Urinary bladder (tissue), 4 donors: Measurements from ENCODE around the gene PKD1L1. TPM values are rescaled to one million over a fixed set of nuclear protein-coding genes. Genes with fewer than 3 reads are reported as not detected.
"Not testable (repeated sequence)": the region's sequence is repeated elsewhere in the genome, so short reads cannot be mapped to it uniquely, and the experiment has no call there.

Experiments
- DNase-seq: peaks from one replicate; pipeline ENCODE4 v3.0.0-alpha.2; 2015; ENCODE audit errors: extremely low spot score
- H3K27ac ChIP-seq: one replicate; pipeline ENCODE4 v1.5.1; 2013; ENCODE audit warnings: low read depth, mild to moderate bottlenecking, moderate library complexity
- H3K36me3 ChIP-seq: one replicate; pipeline ENCODE4 v1.6.1; 2013; ENCODE audit warnings: mild to moderate bottlenecking, moderate library complexity; ENCODE audit not compliant: insufficient read depth
- H3K4me1 ChIP-seq: one replicate; pipeline ENCODE4 v1.6.1; 2013; ENCODE audit warnings: mild to moderate bottlenecking, moderate library complexity; ENCODE audit not compliant: insufficient read depth
- H3K4me3 ChIP-seq: one replicate; pipeline ENCODE4 v1.5.1; 2013; ENCODE audit warnings: low read depth, low read length
- WGBS: extraction: QIAGEN DNeasy Blood & Tissue Kit; methylation state at CpG from one replicate; pipeline ENCODE4 v1.1.7; 2013; 5-methylcytosine and 5-hydroxymethylcytosine counted together
- polyA plus RNA-seq: library from polyadenylated mRNA; stranded (reverse); fragments of 200-250 nt; gene quantifications from one replicate; pipeline ENCODE4 v1.2.3, GENCODE V29; 2013
- total RNA-seq: library from RNA; depleted of rRNA; stranded (reverse); fragments of >200 nt; gene quantifications from one replicate; pipeline ENCODE4 v1.2.3, GENCODE V29; 2014
- donor health status: healthy with polysubstance abuse.
- donor health status: healthy.

The PKD1L1 gene
- total RNA-seq (1.3 TPM), polyA plus RNA-seq (0.19 TPM)

- 76% methylated on average over 7 of the region's 7 CpGs for WGBS
- H3K27ac ChIP-seq, result no peak within 1 kb of the TSS
- H3K4me1 ChIP-seq, result no peaks in the 10 kb centered on the region
- no peaks in the 10 kb centered on the region for H3K36me3 ChIP-seq
- no peak for DNase-seq
- no peak within 1 kb of the TSS for H3K4me3 ChIP-seq
Measured at GRCh38 chr7:47948141-47948790, at the start of gene PKD1L1. Gene PKD1L1 (minus strand): TSS chr7:47948466. CDS start chr7:47948440, 26 bp downstream.

- H3K4me3 ChIP-seq, result no peak overlapping the region
- DNase-seq, result no peak
- WGBS, result 75% methylated on average over 3 of the region's 3 CpGs
- H3K4me1 ChIP-seq, result no peaks in the 10 kb centered on the region
- no peak overlapping the region for H3K27ac ChIP-seq
- H3K36me3 ChIP-seq, result no peaks in the 10 kb centered on the region
Measured at GRCh38 chr7:47992446-47992845, 44.2 kb upstream of the PKD1L1 start.

- Histone ChIP-seq H3K4me1 (no peaks in the 10 kb centered on the region), H3K4me3 (peak overlapping the region; percentile 34), H3K27ac (no peak overlapping the region), H3K36me3 (no peaks in the 10 kb centered on the region)
- DNase-seq, result no peak
- 3% methylated on average over 26 of the region's 26 CpGs for WGBS
Measured at GRCh38 chr7:47991741-47992311, 43.6 kb upstream of the PKD1L1 start.

GRCh38 chr7:47991270-47991669, 43.0 kb upstream of the PKD1L1 start:
- Histone ChIP-seq H3K36me3 (no peaks in the 10 kb centered on the region), H3K27ac (no peak overlapping the region), H3K4me3 (no peak overlapping the region), H3K4me1 (no peaks in the 10 kb centered on the region)
- no peak for DNase-seq
- WGBS, result 81% methylated on average over 1 of the region's 1 CpG

- no peak overlapping the region for H3K27ac ChIP-seq
- 95% methylated on average over 5 of the region's 5 CpGs for WGBS
- H3K4me1 ChIP-seq, result no peaks in the 10 kb centered on the region
- H3K36me3 ChIP-seq, result no peaks in the 10 kb centered on the region
- no peak for DNase-seq
- no peak overlapping the region for H3K4me3 ChIP-seq
Measured at GRCh38 chr7:47990592-47990991, 42.3 kb upstream of the PKD1L1 start.

GRCh38 chr7:47989607-47990400, 41.5 kb upstream of the PKD1L1 start:
- not testable (repeated sequence) for H3K27ac ChIP-seq, H3K4me3 ChIP-seq, DNase-seq, H3K36me3 ChIP-seq, H3K4me1 ChIP-seq
- 58% methylated on average over 10 of the region's 10 CpGs for WGBS

- H3K36me3 ChIP-seq, result no peaks in the 10 kb centered on the region
Measured at GRCh38 chr7:47988496-47989386, 40.5 kb upstream of the PKD1L1 start.

GRCh38 chr7:47982610-47983009, 34.3 kb upstream of the PKD1L1 start:
- DNase-seq, result no peak
- Histone ChIP-seq H3K4me3 (no peak overlapping the region), H3K27ac (no peak overlapping the region), H3K4me1 (no peaks in the 10 kb centered on the region), H3K36me3 (peaks cover 3% of the 10 kb centered on the region)
- 26% methylated on average over 2 of the region's 2 CpGs for WGBS

More at GRCh38 chr7:47988496-47989386, 40.5 kb upstream of the PKD1L1 start:
- Histone ChIP-seq H3K27ac (no peak overlapping the region), H3K4me3 (no peak overlapping the region), H3K4me1 (no peaks in the 10 kb centered on the region)
- no peak for DNase-seq
- WGBS, result 67% methylated on average over 8 of the region's 8 CpGs

GRCh38 chr7:47980648-47981047, 32.4 kb upstream of the PKD1L1 start:
- WGBS, result 98% methylated on average over 4 of the region's 5 CpGs

GRCh38 chr7:47979832-47980181, 31.5 kb upstream of the PKD1L1 start:
- Histone ChIP-seq H3K36me3 (peaks cover 3% of the 10 kb centered on the region), H3K27ac (peak overlapping the region; percentile 16), H3K4me3 (peak overlapping the region; percentile 73), H3K4me1 (no peaks in the 10 kb centered on the region)
- DNase-seq, result no peak
- WGBS, result 23% methylated on average over 7 of the region's 7 CpGs

More at GRCh38 chr7:47980648-47981047, 32.4 kb upstream of the PKD1L1 start:
- H3K4me3 ChIP-seq, H3K4me1 ChIP-seq, DNase-seq, H3K27ac ChIP-seq, H3K36me3 ChIP-seq: not testable (repeated sequence)

GRCh38 chr7:47979145-47979831, 31.0 kb upstream of the PKD1L1 start, which contains the start of gene HUS1:
Gene HUS1 (minus strand): TSS chr7:47979615. CDS start chr7:47979519, 96 bp downstream.
- H3K4me3 ChIP-seq, result peak within 1 kb of the TSS; percentile 73
- H3K4me1 ChIP-seq, result no peaks in the 10 kb centered on the region
- peak; percentile 54 for DNase-seq
- WGBS, result 1% methylated on average over 62 of the region's 62 CpGs
- H3K36me3 ChIP-seq, result peaks cover 3% of the 10 kb centered on the region
- H3K27ac ChIP-seq, result peak within 1 kb of the TSS; percentile 93

- Histone ChIP-seq H3K27ac (peak overlapping the region; percentile 93), H3K36me3 (peaks cover 3% of the 10 kb centered on the region), H3K4me1 (no peaks in the 10 kb centered on the region), H3K4me3 (peak overlapping the region; percentile 73)
- 5% methylated on average over 4 of the region's 4 CpGs for WGBS
- DNase-seq, result no peak
Measured at GRCh38 chr7:47978790-47979144, 30.5 kb upstream of the PKD1L1 start.

- Histone ChIP-seq H3K36me3 (peaks cover 7% of the 10 kb centered on the region), H3K4me1 (no peaks in the 10 kb centered on the region), H3K4me3 (no peak overlapping the region), H3K27ac (no peak overlapping the region)
- DNase-seq, result no peak
- WGBS, result 58% methylated on average over 1 of the region's 1 CpG
Measured at GRCh38 chr7:47973739-47974138, 25.5 kb upstream of the PKD1L1 start.
